ENCODE measurements around the gene TAPT1. TPM values are rescaled to one million over a fixed set of nuclear protein-coding genes. Genes with fewer than 3 reads are reported as not detected.
"Not testable (repeated sequence)": the region's sequence is repeated elsewhere in the genome, so short reads cannot be mapped to it uniquely, and the experiment has no call there.

TAPT1 gene
- polyA plus RNA-seq, 3 donors, result 30.9 to 44.8 (median 42.7) TPM

DNA sequence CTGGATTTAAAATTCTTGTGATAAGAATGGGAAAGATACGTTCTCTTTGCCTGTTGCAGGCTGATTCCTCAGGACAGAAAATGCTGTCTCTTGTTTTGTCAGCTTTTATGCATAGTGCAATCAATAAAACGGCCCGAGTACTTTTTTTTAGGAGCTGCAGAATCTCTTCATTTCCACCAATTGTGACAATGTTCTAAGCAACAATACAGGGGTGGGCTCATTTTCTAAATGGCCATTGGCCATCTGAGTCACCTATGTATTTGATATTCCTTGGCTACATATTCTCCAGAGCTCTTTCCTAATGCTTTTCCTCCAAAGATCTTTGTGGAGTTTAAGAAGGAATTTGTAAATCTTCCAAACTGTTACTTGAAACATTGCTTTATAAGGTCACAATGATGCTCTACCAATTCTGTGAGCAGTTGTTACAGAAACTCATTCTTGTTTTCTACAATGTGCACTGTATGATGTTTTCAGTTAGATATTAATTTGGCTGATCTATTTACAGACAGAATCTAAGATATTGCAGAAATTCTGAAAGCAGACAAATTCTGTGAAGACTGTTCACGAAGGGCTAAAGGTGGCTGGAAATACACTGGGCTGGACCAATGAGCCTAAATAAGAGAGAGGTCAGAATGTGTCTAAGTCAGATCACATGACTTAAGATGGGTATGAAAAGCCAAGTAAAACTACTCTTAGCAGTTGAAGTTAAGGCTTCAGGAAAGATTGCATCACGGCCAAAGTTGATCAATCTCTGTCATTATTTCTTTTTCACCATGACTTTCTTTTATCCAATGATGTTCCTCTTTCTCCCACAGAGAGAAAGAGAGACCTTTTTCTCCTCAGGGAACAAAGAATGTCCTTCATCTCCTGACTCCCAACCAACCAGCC, 33.4 kb downstream of the TAPT1 start:
- DNase-seq, result no peak

- DNase-seq, result no peak
Measured at GRCh38 chr4:16192057-16192456, 34.2 kb downstream of the TAPT1 start.

DNA sequence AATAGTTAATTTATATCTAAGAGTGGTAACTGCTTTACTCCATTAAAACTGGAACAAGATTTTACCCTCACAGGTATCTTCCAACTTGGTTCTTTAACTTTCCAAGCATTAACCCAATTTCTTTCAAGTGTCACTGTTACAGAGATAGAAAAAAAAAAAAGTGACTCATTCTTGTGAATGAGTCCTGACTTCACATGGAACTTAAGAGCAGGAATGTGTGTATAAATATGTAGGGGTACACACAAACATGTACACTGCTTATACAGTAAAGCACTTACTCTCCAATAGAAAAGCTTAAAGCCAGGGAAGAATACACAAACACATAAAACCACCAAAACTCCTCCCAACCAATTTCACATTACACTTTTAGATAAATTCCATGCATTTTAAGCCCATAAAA, 38.8 kb downstream of the TAPT1 start:
- DNase-seq, result no peak

DNA sequence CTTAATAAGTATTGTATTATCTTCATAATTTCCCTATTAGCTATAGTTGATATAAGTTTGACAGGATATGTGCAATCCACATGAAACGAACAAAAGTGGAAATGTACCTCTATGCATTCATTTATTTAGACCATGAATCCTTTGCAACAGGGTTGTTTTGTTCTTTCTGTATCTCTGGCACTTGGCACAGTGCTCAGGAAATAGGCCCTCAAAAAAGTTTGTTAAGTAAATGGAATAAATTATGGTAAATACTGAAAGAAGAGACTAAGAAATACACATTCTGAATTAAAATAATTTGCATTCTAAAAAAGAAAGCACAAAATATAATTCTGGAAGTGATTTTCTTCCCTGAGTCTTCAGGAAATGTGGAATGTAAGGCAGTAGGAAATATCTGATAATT, 39.3 kb downstream of the TAPT1 start:
- DNase-seq, result no peak

GRCh38 chr4:16183604-16184003, 42.7 kb downstream of the TAPT1 start:
- no peak for DNase-seq

DNA sequence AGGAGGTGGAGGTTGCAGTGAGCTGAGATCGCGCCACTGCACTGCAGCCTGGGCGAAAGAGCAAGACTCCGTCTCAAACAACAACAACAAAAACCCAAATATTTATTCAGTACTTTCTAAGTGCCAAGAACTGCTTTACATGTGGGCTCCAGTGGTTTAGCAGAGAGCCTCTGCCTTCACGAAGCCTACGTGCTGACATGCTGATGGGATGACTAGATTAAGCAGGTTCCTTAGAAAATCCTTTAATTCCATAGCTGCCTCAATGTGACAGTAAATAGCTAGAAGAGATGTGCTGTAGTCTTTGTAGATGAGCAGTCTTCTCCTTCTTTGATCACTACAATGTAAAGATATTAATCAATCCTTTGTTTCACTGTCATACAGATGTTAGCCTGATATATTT, 49.6 kb downstream of the TAPT1 start:
- no peak for DNase-seq

- DNase-seq, result no peak
Measured at GRCh38 chr4:16171831-16172230, 54.4 kb downstream of the TAPT1 start.

- DNase-seq, result no peak
Measured at GRCh38 chr4:16169490-16169889, 56.8 kb downstream of the TAPT1 start.

GRCh38 chr4:16168710-16169388, 57.4 kb downstream of the TAPT1 start:
- DNase-seq, result no peak

- no peak for DNase-seq
Measured at GRCh38 chr4:16168144-16168543, 58.1 kb downstream of the TAPT1 start.

DNA sequence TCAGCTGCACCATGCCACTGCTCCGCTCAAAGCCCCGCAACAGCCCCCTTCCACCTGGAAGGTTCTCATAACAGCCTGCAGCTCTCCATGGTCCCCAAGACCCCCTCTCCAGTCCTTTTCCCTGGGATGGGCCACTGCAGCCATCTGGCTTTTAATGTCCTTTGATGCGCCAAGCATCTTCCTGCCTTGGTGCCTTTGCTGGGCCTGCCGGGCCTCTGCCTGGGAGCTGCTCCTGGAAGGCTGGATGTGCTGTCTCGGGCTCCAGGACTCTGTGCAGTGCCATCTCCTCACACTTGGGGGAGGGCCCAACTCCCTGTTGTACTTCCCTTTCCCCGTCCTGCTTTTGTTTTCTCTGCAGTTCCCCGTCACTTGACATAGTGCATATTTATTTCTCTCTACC, 60.3 kb downstream of the TAPT1 start:
- DNase-seq, result no peak

DNA sequence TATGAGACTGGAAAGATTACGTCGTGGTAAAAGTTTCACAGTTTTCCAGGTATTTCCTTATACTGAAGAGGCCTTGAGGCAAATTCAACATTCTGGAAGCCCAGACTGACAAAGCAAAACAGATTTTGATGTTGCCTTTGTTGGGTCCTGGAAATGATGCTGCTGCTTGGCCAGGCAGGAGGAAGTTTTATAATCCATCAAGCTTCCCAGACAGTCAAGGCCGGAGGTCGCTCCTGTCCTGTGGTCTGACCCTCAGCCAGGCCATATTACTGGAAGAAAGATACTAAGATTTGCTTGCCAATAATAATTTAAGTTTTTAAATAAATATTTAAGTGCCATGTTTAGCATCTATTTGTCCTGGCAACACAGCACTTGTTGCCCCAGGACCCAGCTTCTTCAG, 63.4 kb downstream of the TAPT1 start:
- DNase-seq, result no peak

GRCh38 chr4:16161851-16162408, 64.3 kb downstream of the TAPT1 start:
- DNase-seq, result no peak

- DNase-seq, result no peak
Measured at GRCh38 chr4:16160457-16160856, 65.8 kb downstream of the TAPT1 start.

GRCh38 chr4:16159286-16159685, 67.0 kb downstream of the TAPT1 start:
- DNase-seq, result no peak

DNA sequence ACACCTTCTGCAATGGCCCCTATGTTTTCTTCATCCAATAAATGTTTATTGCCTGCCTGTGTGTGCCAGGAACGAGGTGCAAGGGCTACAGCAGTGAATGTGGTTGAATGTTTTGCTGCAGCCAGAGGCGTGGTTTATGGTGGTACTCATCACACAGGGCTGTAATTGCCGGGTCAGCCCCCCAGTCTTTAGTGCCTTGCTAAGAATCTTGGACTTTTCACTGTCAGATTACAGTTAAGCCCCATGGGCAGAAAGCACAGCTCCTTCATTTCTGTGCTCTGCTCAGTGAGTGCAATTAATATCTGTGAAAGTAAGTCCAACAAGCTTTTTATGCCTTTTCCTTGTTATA, 67.8 kb downstream of the TAPT1 start:
- no peak for DNase-seq

DNA sequence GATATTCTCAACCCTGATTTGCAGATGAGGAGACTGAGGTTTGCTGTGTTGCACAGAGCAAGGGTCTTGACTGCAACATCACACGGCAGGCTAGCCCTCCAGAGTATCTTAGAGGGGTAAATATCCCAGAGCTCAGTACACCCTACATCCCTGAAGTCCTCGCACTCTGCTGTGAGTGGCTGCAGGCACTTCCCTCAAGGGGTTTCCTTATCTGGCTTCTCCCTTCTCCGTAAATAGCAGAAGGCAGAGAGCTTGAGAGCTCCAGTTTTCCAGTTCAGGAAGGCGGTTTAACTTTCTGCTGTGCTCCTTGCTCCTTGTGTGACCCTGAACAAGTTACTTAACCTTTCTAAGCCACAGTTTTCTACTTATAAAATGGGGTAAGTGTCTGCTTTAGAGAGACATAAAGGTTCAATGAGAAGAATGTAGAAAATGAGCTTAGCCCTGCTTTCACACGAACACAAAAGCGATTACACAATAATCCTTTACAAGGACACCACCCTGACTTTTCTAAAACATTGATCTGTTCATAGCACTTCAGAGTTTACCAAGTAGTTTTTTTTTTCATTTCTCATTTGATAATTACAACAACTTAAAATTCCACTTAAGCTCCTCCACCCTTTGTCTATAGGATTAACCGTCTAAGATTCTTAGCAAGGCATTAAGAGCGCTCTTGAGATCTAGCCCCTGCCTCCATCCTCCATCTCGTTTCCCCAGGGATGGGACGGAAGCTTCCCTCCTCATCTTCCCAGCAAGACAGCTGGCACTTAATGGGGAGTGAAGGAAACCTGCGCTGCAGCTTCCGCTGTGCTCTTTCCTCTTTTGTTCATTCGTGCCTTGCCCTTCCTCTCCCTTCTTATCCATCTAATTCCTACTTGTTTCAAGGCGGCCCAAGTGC, 68.4 kb downstream of the TAPT1 start:
- DNase-seq, result no peak

GRCh38 chr4:16155528-16156169, 70.6 kb downstream of the TAPT1 start:
- no peak for DNase-seq

DNA sequence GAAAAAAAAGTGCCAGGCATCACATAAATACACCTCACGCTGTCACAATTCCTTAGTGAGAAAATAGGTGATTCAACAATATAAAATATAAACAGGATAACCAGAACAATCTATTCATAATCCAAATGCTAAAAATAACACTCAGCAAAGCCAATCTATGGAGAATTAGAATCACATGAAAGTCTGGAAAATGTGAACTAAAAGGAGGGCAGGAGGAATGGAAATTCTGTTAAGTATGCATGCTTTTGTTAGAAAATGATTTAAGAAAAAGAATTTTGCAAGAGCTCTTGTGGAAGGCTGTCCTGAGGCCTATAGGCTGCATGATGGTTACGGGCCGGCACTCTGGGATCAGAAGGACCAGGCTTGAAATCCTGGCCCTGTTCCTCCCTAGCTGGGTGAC, 71.8 kb downstream of the TAPT1 start:
- no peak for DNase-seq

DNA sequence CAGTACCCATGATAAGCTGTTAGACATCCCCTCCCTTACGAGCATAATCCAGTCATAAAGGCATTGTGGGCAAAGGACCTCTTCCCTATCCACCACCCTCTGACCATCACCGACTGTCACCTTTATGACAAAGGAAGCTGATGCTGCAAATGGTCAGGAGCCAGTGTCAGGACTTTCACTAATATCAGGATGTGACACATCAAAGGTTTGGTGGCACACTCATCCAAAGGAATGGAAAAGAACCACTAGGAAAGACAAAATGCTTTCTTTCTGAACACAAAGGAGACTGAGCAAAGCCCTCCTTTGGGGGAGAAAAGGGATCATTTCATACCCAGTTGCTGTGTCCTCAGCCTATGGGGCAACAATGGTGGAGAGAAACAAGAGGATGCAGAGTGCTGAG, 75.6 kb downstream of the TAPT1 start:
- DNase-seq, result no peak

DNA sequence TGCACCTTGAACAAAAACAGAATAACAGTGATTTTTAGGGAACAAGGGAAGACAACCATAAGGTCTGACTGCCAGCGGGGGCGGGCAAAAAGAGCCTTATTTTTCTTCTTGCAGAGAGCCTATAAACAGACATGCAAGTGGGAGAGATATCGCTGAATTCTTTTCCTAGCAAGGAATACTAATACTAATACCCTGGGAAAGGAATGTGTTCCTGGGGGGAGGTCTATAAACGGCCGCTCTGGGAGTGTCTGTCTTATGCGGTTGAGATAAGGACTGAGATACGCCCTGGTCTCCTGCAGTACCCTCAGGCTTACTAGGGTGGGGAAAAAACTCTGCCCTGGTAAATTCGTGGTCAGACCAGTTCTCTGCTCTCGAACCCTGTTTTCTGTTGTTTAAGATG, 81.4 kb downstream of the TAPT1 start:
- DNase-seq, result not testable (repeated sequence)
